A549 (cell line): ENCODE data around the gene ULBP1.
"Not testable (repeated sequence)": the region's sequence is repeated elsewhere in the genome, so short reads cannot be mapped to it uniquely, and the experiment has no call there.

Experiments used
- CHD2 ChIP-seq: fragments of 150-350 bp; IDR thresholded peaks from 2 replicates; pipeline ENCODE4 v1.6.1; 2014; ENCODE audit warnings: low read length; ENCODE audit not compliant: partially characterized antibody
- CTCF ChIP-seq: fragments of >200 bp; sonication (Bioruptor Twin); formaldehyde crosslinking; IDR thresholded peaks from 3 replicates; pipeline ENCODE4 v1.5.1; 2016
- EHF ChIP-seq: fragments of 250-450 bp; sonication (Bioruptor Pico); IDR thresholded peaks from 2 replicates; pipeline ENCODE4 v1.5.0; 2020; ENCODE audit warnings: mild to moderate bottlenecking
- JUN ChIP-seq, 2 experiments: fragments of >200 bp; sonication (Bioruptor Twin); formaldehyde crosslinking; IDR thresholded peaks; 2 replicates in 1 of 2; 3 replicates in 1 of 2; pipeline ENCODE4 v1.6.1; 2016 to 2017
- MAX ChIP-seq: IDR thresholded peaks from 2 replicates; pipeline ENCODE4 v1.6.1; 2012
- RAD21 ChIP-seq, 2 experiments: fragments of >200 bp in 1 of 2; sonication (Bioruptor Twin) in 1 of 2; formaldehyde crosslinking in 1 of 2; IDR thresholded peaks in 1 of 2; conservative IDR thresholded peaks in 1 of 2; 2 replicates in 1 of 2; 3 replicates in 1 of 2; pipeline ENCODE4 v1.6.1; 2012 to 2018; ENCODE audit warnings: inconsistent platforms in 1 of 2
- RCOR1 ChIP-seq: fragments of 150-350 bp; IDR thresholded peaks from 2 replicates; pipeline ENCODE4 v1.6.1; 2014; ENCODE audit warnings: antibody characterized with exemption, low read length, low read depth

- TF ChIP-seq CTCF; EHF (CRISPR knock-in tag); CHD2; RAD21 (conservative IDR thresholded peaks at IDR 0.05 in 1 of 2, IDR thresholded peaks at IDR 0.05 in 1 of 2); RCOR1; MAX; JUN (IDR thresholded peaks at IDR 0.05): not testable (repeated sequence)
These were observed 10.7 kb downstream of the ULBP1 start for GRCh38 chr6:149974394-149974793.
